ENCODE results near the gene SAT2. TPM values are rescaled to one million over a fixed set of nuclear protein-coding genes. Genes with fewer than 3 reads are reported as not detected.

SAT2 gene
- total and polyA plus RNA-seq, 4 donors, result 33.5 to 124 (median 103) TPM

DNA sequence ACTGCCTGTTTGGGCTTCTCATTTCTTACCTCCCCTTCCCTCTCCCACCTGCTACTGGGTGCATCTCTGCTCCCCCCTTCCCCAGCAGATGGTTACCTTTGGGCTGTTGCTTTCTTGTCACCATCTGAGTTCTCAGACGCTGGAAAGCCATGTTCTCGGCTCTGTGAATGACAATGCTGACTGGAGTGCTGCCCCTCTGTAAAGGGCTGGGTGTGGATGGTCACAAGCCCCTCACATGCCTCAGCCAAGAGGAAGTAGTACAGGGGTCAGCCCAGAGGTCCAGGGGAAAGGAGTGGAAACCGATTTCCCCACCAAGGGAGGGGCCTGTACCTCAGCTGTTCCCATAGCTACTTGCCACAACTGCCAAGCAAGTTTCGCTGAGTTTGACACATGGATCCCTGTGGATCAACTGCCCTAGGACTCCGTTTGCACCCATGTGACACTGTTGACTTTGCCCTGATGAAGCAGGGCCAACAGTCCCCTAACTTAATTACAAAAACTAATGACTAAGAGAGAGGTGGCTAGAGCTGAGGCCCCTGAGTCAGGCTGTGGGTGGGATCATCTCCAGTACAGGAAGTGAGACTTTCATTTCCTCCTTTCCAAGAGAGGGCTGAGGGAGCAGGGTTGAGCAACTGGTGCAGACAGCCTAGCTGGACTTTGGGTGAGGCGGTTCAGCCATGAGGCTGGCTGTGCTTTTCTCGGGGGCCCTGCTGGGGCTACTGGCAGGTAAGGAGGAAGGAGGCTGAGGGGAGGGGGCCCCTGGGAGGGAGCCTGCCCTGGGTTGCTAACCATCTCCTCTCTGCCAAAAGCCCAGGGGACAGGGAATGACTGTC is 48.4 kb downstream of the SAT2 start, which contains the start of gene CD68:
Gene CD68 (plus strand): TSS at position 638 of the 833 bp plus-strand sequence. CDS start 40 bp downstream, at position 678.
- no peaks in the 10 kb centered on the region for H3K9me3 ChIP-seq (ENCODE audit: control insufficient read depth, insufficient read depth, low read length)
- WGBS (ENCODE audit: insufficient coverage), result 33% methylated on average over 6 of the region's 7 CpGs
- H3K36me3 ChIP-seq (ENCODE audit: control insufficient read depth, insufficient read depth, low read length), result peaks cover 88% of the 10 kb centered on the region
- no peak within 1 kb of the TSS for H3K4me3 ChIP-seq (ENCODE audit: low read depth, low read length)
- H3K27me3 ChIP-seq (ENCODE audit: control insufficient read depth, insufficient read depth, low read length), result no peaks in the 10 kb centered on the region
- H3K4me1 ChIP-seq (ENCODE audit: control insufficient read depth, insufficient read depth, low read length), result peaks cover 56% of the 10 kb centered on the region
- DNase-seq (ENCODE audit: low read depth in 4 of 6, low spot score in 6 of 6), result peak in 1 of 6 donors; percentile 43
- peak within 1 kb of the TSS; percentile 57 for H3K27ac ChIP-seq (ENCODE audit: low read depth, low read length)

DNA sequence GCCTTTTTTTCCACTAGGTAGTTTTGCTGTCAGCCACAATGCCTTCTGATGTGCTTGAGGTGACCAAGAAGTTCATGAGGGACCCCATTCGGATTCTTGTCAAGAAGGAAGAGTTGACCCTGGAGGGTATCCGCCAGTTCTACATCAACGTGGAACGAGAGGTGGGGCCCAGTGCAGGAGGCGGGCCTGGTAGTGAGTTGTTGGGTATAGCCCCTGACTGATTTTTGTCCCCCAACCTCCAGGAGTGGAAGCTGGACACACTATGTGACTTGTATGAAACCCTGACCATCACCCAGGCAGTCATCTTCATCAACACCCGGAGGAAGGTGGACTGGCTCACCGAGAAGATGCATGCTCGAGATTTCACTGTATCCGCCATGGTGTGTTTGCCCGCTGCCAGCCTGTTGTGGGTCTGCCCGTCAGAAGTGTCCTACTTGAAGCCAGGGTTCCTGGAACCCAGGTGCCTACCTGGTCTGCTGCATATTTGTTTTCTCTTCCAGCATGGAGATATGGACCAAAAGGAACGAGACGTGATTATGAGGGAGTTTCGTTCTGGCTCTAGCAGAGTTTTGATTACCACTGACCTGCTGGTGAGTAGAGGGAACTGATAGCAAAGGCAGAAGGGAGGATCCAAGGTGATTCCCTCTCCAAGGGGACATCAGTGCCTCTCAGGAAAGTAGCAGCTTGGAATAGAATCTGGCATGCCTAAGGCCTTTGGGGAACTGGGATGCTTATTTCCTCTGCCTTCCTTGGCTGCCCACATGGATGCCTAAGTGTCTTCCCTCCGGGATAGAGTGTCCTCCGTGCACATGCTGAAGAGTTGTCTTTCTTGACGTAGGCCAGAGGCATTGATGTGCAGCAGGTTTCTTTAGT is 50.1 kb downstream of the SAT2 start:
- DNase-seq (ENCODE audit: low read depth in 4 of 6, low spot score in 6 of 6), result no peak
- Histone ChIP-seq H3K27ac (ENCODE audit: low read depth, low read length) (no peak overlapping the region), H3K36me3 (ENCODE audit: control insufficient read depth, insufficient read depth, low read length) (peaks cover 89% of the 10 kb centered on the region), H3K9me3 (ENCODE audit: control insufficient read depth, insufficient read depth, low read length) (no peaks in the 10 kb centered on the region), H3K27me3 (ENCODE audit: control insufficient read depth, insufficient read depth, low read length) (no peaks in the 10 kb centered on the region), H3K4me3 (ENCODE audit: low read depth, low read length) (no peak overlapping the region), H3K4me1 (ENCODE audit: control insufficient read depth, insufficient read depth, low read length) (peaks cover 50% of the 10 kb centered on the region)
- 79% methylated on average over 11 of the region's 17 CpGs for WGBS (ENCODE audit: insufficient coverage)

DNA sequence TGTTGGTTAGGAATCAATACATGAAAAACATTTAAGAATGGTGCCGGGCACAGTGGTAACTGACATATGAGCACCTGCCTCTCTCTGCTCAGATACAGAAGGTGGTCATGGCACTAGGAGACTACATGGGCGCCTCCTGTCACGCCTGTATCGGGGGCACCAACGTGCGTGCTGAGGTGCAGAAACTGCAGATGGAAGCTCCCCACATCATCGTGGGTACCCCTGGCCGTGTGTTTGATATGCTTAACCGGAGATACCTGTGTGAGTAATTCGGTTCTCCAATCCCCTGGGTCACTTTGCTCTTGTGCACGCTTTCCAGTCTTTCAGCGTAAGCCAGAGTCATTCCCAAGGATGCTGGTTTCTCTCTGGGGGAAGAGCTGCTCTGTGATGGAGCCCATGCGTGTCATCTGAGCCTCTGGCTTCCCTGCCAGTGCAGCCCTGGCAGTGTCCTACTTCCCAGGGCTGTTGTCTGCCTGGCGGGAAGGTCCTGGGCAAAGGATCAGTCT is 51.1 kb downstream of the SAT2 start:
- H3K27me3 ChIP-seq (ENCODE audit: control insufficient read depth, insufficient read depth, low read length), result no peaks in the 10 kb centered on the region
- WGBS (ENCODE audit: insufficient coverage), result 89% methylated on average over 14 of the region's 14 CpGs
- no peak for DNase-seq (ENCODE audit: low read depth in 4 of 6, low spot score in 6 of 6)
- no peak overlapping the region for H3K27ac ChIP-seq (ENCODE audit: low read depth, low read length)
- no peaks in the 10 kb centered on the region for H3K9me3 ChIP-seq (ENCODE audit: control insufficient read depth, insufficient read depth, low read length)
- peaks cover 80% of the 10 kb centered on the region for H3K36me3 ChIP-seq (ENCODE audit: control insufficient read depth, insufficient read depth, low read length)
- no peak overlapping the region for H3K4me3 ChIP-seq (ENCODE audit: low read depth, low read length)
- H3K4me1 ChIP-seq (ENCODE audit: control insufficient read depth, insufficient read depth, low read length), result peaks cover 46% of the 10 kb centered on the region

Small RNA genes lying within 50 kb of the gene (small RNA-seq; reads per million reads assigned to genes)
- not detected for gene CD68 (ENCODE audit: low replicate concordance)
- gene SNORD10 (ENCODE audit: low replicate concordance), result not detected

Other genes starting within 250 kb of the SAT2 start
- gene TNK1, start 246.7 kb downstream of the SAT2 start, total RNA-seq, result 1 to 10 TPM in 1 of 2 donors, under 1 TPM in 1; 0.79 to 1.5 TPM
- 1 to 10 TPM; 3.4 to 4.6 TPM for gene TNK1, start 246.7 kb downstream of the SAT2 start, polyA plus RNA-seq (ENCODE audit: insufficient read length in 2 of 2)
- 10 to 100 TPM in 1 of 2 donors, 1 to 10 TPM in 1; 8.0 to 21.7 TPM for gene PLSCR3, start 233.3 kb downstream of the SAT2 start, total RNA-seq
- gene PLSCR3, start 233.3 kb downstream of the SAT2 start, polyA plus RNA-seq (ENCODE audit: insufficient read length in 2 of 2), result 10 to 100 TPM; 29.3 to 38.8 TPM
- gene TMEM256, start 223.7 kb downstream of the SAT2 start, total RNA-seq, result 100 to 1,000 TPM in 1 of 2 donors, 10 to 100 TPM in 1; 70.9 to 130 TPM
- 10 to 100 TPM; 48.6 to 54.7 TPM for gene TMEM256, start 223.7 kb downstream of the SAT2 start, polyA plus RNA-seq (ENCODE audit: insufficient read length in 2 of 2)
- 10 to 100 TPM; 21.5 to 25.3 TPM for gene NLGN2, start 220.0 kb downstream of the SAT2 start, total RNA-seq
- 100 to 1,000 TPM; 196 to 210 TPM for gene NLGN2, start 220.0 kb downstream of the SAT2 start, polyA plus RNA-seq (ENCODE audit: insufficient read length in 2 of 2)
- gene SPEM1, start 207.5 kb downstream of the SAT2 start, total RNA-seq, result not detected
- gene SPEM1, start 207.5 kb downstream of the SAT2 start, polyA plus RNA-seq (ENCODE audit: insufficient read length in 2 of 2), result under 1 TPM in 1 of 2 donors, not detected in 1; 0.29 TPM
- not detected for gene SPEM2, start 202.2 kb downstream of the SAT2 start, total RNA-seq
- gene SPEM2, start 202.2 kb downstream of the SAT2 start, polyA plus RNA-seq (ENCODE audit: insufficient read length in 2 of 2), result under 1 TPM; 0.23 to 0.67 TPM
- gene SPEM3, start 199.0 kb downstream of the SAT2 start, total RNA-seq, result not detected
- under 1 TPM in 1 of 2 donors, not detected in 1; 0.05 TPM for gene SPEM3, start 199.0 kb downstream of the SAT2 start, polyA plus RNA-seq (ENCODE audit: insufficient read length in 2 of 2)
- gene TMEM102, start 192.4 kb downstream of the SAT2 start, total RNA-seq, result 1 to 10 TPM in 1 of 2 donors, under 1 TPM in 1; 0.69 to 1.3 TPM
- 1 to 10 TPM; 2.1 to 2.4 TPM for gene TMEM102, start 192.4 kb downstream of the SAT2 start, polyA plus RNA-seq (ENCODE audit: insufficient read length in 2 of 2)
- gene FGF11, start 188.3 kb downstream of the SAT2 start, total RNA-seq, result 10 to 100 TPM; 11.2 to 25.7 TPM
- 10 to 100 TPM; 32.8 to 42.2 TPM for gene FGF11, start 188.3 kb downstream of the SAT2 start, polyA plus RNA-seq (ENCODE audit: insufficient read length in 2 of 2)
- gene CHRNB1, start 182.8 kb downstream of the SAT2 start, total RNA-seq, result 10 to 100 TPM; 19.1 to 25.9 TPM
- gene CHRNB1, start 182.8 kb downstream of the SAT2 start, polyA plus RNA-seq (ENCODE audit: insufficient read length in 2 of 2), result 10 to 100 TPM; 20.9 TPM
- gene ZBTB4, start 148.2 kb downstream of the SAT2 start, total RNA-seq, result 10 to 100 TPM; 19.8 to 32.6 TPM
- 10 to 100 TPM; 59.6 to 60.6 TPM for gene ZBTB4, start 148.2 kb downstream of the SAT2 start, polyA plus RNA-seq (ENCODE audit: insufficient read length in 2 of 2)
- not detected for gene SLC35G6, start 146.4 kb downstream of the SAT2 start, total RNA-seq
- 1 to 10 TPM in 1 of 2 donors, under 1 TPM in 1; 0.40 to 1.4 TPM for gene SLC35G6, start 146.4 kb downstream of the SAT2 start, polyA plus RNA-seq (ENCODE audit: insufficient read length in 2 of 2)
- gene POLR2A, start 143.5 kb downstream of the SAT2 start, total RNA-seq, result 10 to 100 TPM; 50.3 to 61.9 TPM
- gene POLR2A, start 143.5 kb downstream of the SAT2 start, polyA plus RNA-seq (ENCODE audit: insufficient read length in 2 of 2), result 10 to 100 TPM; 90.9 to 92.7 TPM
- 10 to 100 TPM in 1 of 2 donors, 1 to 10 TPM in 1; 5.6 to 15.5 TPM for gene TNFSF12, start 78.8 kb downstream of the SAT2 start, total RNA-seq
- 10 to 100 TPM; 23.5 to 31.4 TPM for gene TNFSF12, start 78.8 kb downstream of the SAT2 start, polyA plus RNA-seq (ENCODE audit: insufficient read length in 2 of 2)
- gene TNFSF13, start 69.1 kb downstream of the SAT2 start, total RNA-seq, result 1 to 10 TPM; 1.8 to 4.9 TPM
- gene TNFSF13, start 69.1 kb downstream of the SAT2 start, polyA plus RNA-seq (ENCODE audit: insufficient read length in 2 of 2), result 1 to 10 TPM; 4.2 to 4.5 TPM
- 10 to 100 TPM; 50.1 to 71.5 TPM for gene SENP3, start 65.9 kb downstream of the SAT2 start, total RNA-seq
- 10 to 100 TPM; 64.2 TPM for gene SENP3, start 65.9 kb downstream of the SAT2 start, polyA plus RNA-seq (ENCODE audit: insufficient read length in 2 of 2)
- 10 to 100 TPM; 13.3 to 44.6 TPM for gene CD68, start 48.2 kb downstream of the SAT2 start, total RNA-seq
- gene CD68, start 48.2 kb downstream of the SAT2 start, polyA plus RNA-seq (ENCODE audit: insufficient read length in 2 of 2), result 10 to 100 TPM; 48.9 to 52.1 TPM
- gene MPDU1, start 44.0 kb downstream of the SAT2 start, total RNA-seq, result 10 to 100 TPM; 41.2 to 77.3 TPM
- 10 to 100 TPM; 92.6 to 96.7 TPM for gene MPDU1, start 44.0 kb downstream of the SAT2 start, polyA plus RNA-seq (ENCODE audit: insufficient read length in 2 of 2)
- gene SOX15, start 37.7 kb downstream of the SAT2 start, total RNA-seq, result 1 to 10 TPM; 1.2 to 6.8 TPM
- gene SOX15, start 37.7 kb downstream of the SAT2 start, polyA plus RNA-seq (ENCODE audit: insufficient read length in 2 of 2), result 10 to 100 TPM; 15.2 to 17.2 TPM
- 10 to 100 TPM; 35.4 to 59.3 TPM for gene FXR2, start 12.9 kb downstream of the SAT2 start, total RNA-seq
- gene FXR2, start 12.9 kb downstream of the SAT2 start, polyA plus RNA-seq (ENCODE audit: insufficient read length in 2 of 2), result 10 to 100 TPM; 54.1 to 66.8 TPM
- gene SHBG, start 2.3 kb upstream of the SAT2 start, total RNA-seq, result 1 to 10 TPM in 1 of 2 donors, under 1 TPM in 1; 0.20 to 1.5 TPM
- gene SHBG, start 2.3 kb upstream of the SAT2 start, polyA plus RNA-seq (ENCODE audit: insufficient read length in 2 of 2), result 1 to 10 TPM; 1.0 to 2.7 TPM
- gene ATP1B2, start 23.1 kb upstream of the SAT2 start, total RNA-seq, result 10 to 100 TPM; 29.1 to 46.7 TPM
- gene ATP1B2, start 23.1 kb upstream of the SAT2 start, polyA plus RNA-seq (ENCODE audit: insufficient read length in 2 of 2), result 100 to 1,000 TPM; 301 to 332 TPM
- 10 to 100 TPM; 12.1 to 17.2 TPM for gene TP53, start 59.7 kb upstream of the SAT2 start, total RNA-seq
- 10 to 100 TPM; 32.3 to 36.8 TPM for gene TP53, start 59.7 kb upstream of the SAT2 start, polyA plus RNA-seq (ENCODE audit: insufficient read length in 2 of 2)
- gene WRAP53, start 60.7 kb upstream of the SAT2 start, total RNA-seq, result 10 to 100 TPM in 1 of 2 donors, 1 to 10 TPM in 1; 4.9 to 13.4 TPM
- 10 to 100 TPM; 17.7 to 17.9 TPM for gene WRAP53, start 60.7 kb upstream of the SAT2 start, polyA plus RNA-seq (ENCODE audit: insufficient read length in 2 of 2)
- gene EFNB3, start 77.4 kb upstream of the SAT2 start, total RNA-seq, result 10 to 100 TPM; 18.7 to 39.9 TPM
- gene EFNB3, start 77.4 kb upstream of the SAT2 start, polyA plus RNA-seq (ENCODE audit: insufficient read length in 2 of 2), result 100 to 1,000 TPM; 205 to 243 TPM
- 1 to 10 TPM; 1.3 to 2.8 TPM for gene DNAH2, start 89.9 kb upstream of the SAT2 start, total RNA-seq
- 1 to 10 TPM; 3.1 to 3.2 TPM for gene DNAH2, start 89.9 kb upstream of the SAT2 start, polyA plus RNA-seq (ENCODE audit: insufficient read length in 2 of 2)
- gene KDM6B, start 206.4 kb upstream of the SAT2 start, total RNA-seq, result 10 to 100 TPM in 1 of 2 donors, 1 to 10 TPM in 1; 9.6 to 11.2 TPM
- 10 to 100 TPM; 29.8 to 34.0 TPM for gene KDM6B, start 206.4 kb upstream of the SAT2 start, polyA plus RNA-seq (ENCODE audit: insufficient read length in 2 of 2)
- 10 to 100 TPM in 1 of 2 donors, 1 to 10 TPM in 1; 2.7 to 27.6 TPM for gene TMEM88, start 227.2 kb upstream of the SAT2 start, total RNA-seq
- 10 to 100 TPM; 12.1 to 15.0 TPM for gene TMEM88, start 227.2 kb upstream of the SAT2 start, polyA plus RNA-seq (ENCODE audit: insufficient read length in 2 of 2)
- 100 to 1,000 TPM in 1 of 2 donors, 10 to 100 TPM in 1; 46.4 to 167 TPM for gene NAA38, start 229.7 kb upstream of the SAT2 start, total RNA-seq
- 100 to 1,000 TPM; 103 to 105 TPM for gene NAA38, start 229.7 kb upstream of the SAT2 start, polyA plus RNA-seq (ENCODE audit: insufficient read length in 2 of 2)
- 10 to 100 TPM in 1 of 2 donors, 1 to 10 TPM in 1; 8.2 to 21.9 TPM for gene CYB5D1, start 230.2 kb upstream of the SAT2 start, total RNA-seq
- 10 to 100 TPM; 20.1 to 21.0 TPM for gene CYB5D1, start 230.2 kb upstream of the SAT2 start, polyA plus RNA-seq (ENCODE audit: insufficient read length in 2 of 2)